OCI-LY1 (cell line): ENCODE data around the gene EXOC6B.

ENCODE experiments used
- EZH2 ChIP-seq: fragments of 200-600 bp; sonication (generic), shearing (Covaris generic); IDR thresholded peaks from 2 replicates; pipeline ENCODE4 v1.8.0; 2017; ENCODE audit warnings: borderline replicate concordance, mixed run types, mild to moderate bottlenecking, antibody characterized with exemption, low read length, moderate library complexity, mixed read lengths
- TF ChIP-seq, protein P1 (sequence below): fragments of 200-600 bp; sonication (generic), shearing (Covaris generic); IDR thresholded peaks from 2 replicates; pipeline ENCODE4 v1.5.1; 2017; ENCODE audit warnings: mild to moderate bottlenecking, antibody characterized with exemption, low read length, moderate library complexity, mixed read lengths

DNA sequence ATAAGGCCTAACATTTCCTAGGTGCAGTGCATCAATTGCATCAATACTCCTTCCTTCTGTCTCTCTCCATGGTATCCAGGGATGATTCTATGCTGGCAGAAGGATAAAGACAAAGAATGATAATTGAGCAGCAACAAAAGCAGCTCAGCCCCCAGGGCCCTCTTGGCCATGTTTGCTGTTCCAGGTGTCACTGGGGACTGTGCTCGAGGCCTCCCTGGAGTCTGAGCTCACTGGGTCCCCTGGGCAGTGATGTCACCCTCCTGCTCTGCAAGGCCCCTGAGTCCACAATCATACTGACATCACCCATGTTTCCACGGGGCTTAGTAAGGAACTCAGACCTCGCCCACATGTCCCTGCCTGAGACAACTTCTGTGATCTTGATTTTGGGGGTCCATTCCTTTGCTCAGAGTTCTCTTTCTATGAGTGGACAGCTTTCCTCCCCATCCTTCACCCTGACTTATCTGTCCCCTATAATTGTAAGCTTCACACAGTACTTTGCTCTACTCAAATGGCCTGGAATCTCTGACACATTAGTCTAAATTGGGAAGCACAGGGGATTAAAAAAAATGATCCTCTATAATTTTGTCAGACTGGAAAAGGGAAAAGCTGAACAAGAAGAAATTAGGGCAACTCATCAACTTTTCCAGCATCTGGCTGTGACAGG, 15.8 kb upstream of the EXOC6B start:
- TF ChIP-seq, protein P1, sequence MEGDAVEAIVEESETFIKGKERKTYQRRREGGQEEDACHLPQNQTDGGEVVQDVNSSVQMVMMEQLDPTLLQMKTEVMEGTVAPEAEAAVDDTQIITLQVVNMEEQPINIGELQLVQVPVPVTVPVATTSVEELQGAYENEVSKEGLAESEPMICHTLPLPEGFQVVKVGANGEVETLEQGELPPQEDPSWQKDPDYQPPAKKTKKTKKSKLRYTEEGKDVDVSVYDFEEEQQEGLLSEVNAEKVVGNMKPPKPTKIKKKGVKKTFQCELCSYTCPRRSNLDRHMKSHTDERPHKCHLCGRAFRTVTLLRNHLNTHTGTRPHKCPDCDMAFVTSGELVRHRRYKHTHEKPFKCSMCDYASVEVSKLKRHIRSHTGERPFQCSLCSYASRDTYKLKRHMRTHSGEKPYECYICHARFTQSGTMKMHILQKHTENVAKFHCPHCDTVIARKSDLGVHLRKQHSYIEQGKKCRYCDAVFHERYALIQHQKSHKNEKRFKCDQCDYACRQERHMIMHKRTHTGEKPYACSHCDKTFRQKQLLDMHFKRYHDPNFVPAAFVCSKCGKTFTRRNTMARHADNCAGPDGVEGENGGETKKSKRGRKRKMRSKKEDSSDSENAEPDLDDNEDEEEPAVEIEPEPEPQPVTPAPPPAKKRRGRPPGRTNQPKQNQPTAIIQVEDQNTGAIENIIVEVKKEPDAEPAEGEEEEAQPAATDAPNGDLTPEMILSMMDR: no peak
- no peak for TF ChIP-seq EZH2
